GM19397 (cell line): ENCODE measurements around the gene C9orf78.

ENCODE experiments used
- ATAC-seq: cut with Tn5 transposase; IDR thresholded peaks from one replicate; pipeline ENCODE4 v1.9.1; 2021; ENCODE audit warnings: mild to moderate bottlenecking, moderate library complexity; ENCODE audit not compliant: unreplicated experiment

C9orf78 gene

GRCh38 chr9:129778469-129778868, 56.6 kb downstream of the C9orf78 start:
- ATAC-seq, result no peak

GRCh38 chr9:129777769-129778130, 57.3 kb downstream of the C9orf78 start:
- no peak for ATAC-seq
